Vagina (tissue), 2 donors: ENCODE results near the gene KCNH1. TPM values are rescaled to one million over a fixed set of nuclear protein-coding genes. Genes with fewer than 3 reads are reported as not detected.

ENCODE experiments used
- DNase-seq, 2 donors: peaks; one replicate each; pipeline ENCODE4 v3.0.0-alpha.2; 2017; ENCODE audit errors: extremely low spot score in 2 of 2
- H3K27ac ChIP-seq: fragments of 200-600 bp; sonication (generic); one replicate; pipeline ENCODE4 v1.5.1; 2019
- H3K27me3 ChIP-seq: fragments of 200-600 bp; sonication (generic); one replicate; pipeline ENCODE4 v1.5.1; 2019
- H3K36me3 ChIP-seq, 2 donors: fragments of 200-600 bp; sonication (generic); one replicate each; pipeline ENCODE4 v1.5.1; 2017 to 2019
- H3K4me1 ChIP-seq: fragments of 200-600 bp; sonication (generic); one replicate; pipeline ENCODE4 v1.5.1; 2019
- H3K4me3 ChIP-seq, 2 donors: fragments of 200-600 bp; sonication (generic); 1 replicate in 1 of 2; 2 replicates in 1 of 2; pipeline ENCODE4 v1.5.1; 2016 to 2019
- H3K9me3 ChIP-seq: fragments of 200-600 bp; sonication (generic); one replicate; pipeline ENCODE4 v1.5.1; 2019
- POLR2A ChIP-seq, 2 donors: fragments of 450-650 bp; IDR thresholded peaks; one replicate each; pipeline ENCODE4 v1.6.1; 2017; ENCODE audit warnings: antibody characterized with exemption in 2 of 2, mild to moderate bottlenecking in 2 of 2, moderate library complexity in 2 of 2
- POLR2AphosphoS5 ChIP-seq, 2 donors: sonication (generic); formaldehyde crosslinking; IDR thresholded peaks; one replicate each; pipeline ENCODE4 v1.9.0; 2017; ENCODE audit warnings: antibody characterized with exemption in 2 of 2, mild to moderate bottlenecking in 2 of 2, low read depth in 1 of 2; ENCODE audit not compliant: insufficient read depth in 1 of 2
- intact Hi-C: fragments of 100-400 bp; cut with DNase I; formaldehyde crosslinking; loops from one replicate; pipeline ENCODE4 v1.15.1; 2023
- total RNA-seq: library from RNA; depleted of rRNA; stranded (reverse); fragments of >200 nt; gene quantifications from one replicate; pipeline ENCODE4 v1.2.3, GENCODE V29; 2016
- TF ChIP-seq, protein P1 (sequence below), 3 experiments: fragments of 450-650 bp in 2 of 3; fragments of 200-600 bp in 1 of 3; sonication (generic) in 1 of 3; IDR thresholded peaks; one replicate each; pipeline ENCODE4 v1.5.1; 2017 to 2019; ENCODE audit warnings: antibody characterized with exemption in 3 of 3, mild to moderate bottlenecking in 2 of 3, moderate library complexity in 2 of 3

The KCNH1 gene
- total RNA-seq, 1 donor from 2014 or later: 3.9 TPM

DNA sequence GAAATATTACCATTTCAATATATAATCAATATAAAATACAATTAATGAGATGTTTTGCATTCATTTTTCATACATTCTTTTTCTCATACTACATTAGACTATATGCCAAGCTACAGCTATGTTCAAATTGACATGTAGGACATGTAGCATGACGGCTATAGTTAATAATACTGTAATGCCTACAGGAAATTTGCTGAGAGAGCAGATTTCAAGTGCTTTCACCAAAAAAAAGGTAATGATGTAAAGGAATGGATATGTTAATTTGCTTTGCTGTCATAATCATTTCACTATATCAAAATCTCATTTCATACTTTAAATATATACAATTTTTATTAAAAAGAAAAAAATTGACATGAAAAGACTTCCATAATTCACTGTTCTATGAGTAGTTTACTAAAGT lies 215.1 kb downstream of the KCNH1 start:
- intact Hi-C loops: no loop called here
- H3K4me3 ChIP-seq: no peak overlapping the region
- no peak overlapping the region for H3K27ac ChIP-seq
- no peaks in the 10 kb centered on the region for H3K36me3 ChIP-seq
- no peak for DNase-seq
- H3K9me3 ChIP-seq: no peaks in the 10 kb centered on the region
- no peak for TF ChIP-seq POLR2A (IDR thresholded peaks at IDR 0.05)
- no peak for TF ChIP-seq POLR2AphosphoS5 (IDR thresholded peaks at IDR 0.05; ENCODE audit: insufficient read depth in 1 of 2, low read depth in 1 of 2)
- TF ChIP-seq, protein P1, sequence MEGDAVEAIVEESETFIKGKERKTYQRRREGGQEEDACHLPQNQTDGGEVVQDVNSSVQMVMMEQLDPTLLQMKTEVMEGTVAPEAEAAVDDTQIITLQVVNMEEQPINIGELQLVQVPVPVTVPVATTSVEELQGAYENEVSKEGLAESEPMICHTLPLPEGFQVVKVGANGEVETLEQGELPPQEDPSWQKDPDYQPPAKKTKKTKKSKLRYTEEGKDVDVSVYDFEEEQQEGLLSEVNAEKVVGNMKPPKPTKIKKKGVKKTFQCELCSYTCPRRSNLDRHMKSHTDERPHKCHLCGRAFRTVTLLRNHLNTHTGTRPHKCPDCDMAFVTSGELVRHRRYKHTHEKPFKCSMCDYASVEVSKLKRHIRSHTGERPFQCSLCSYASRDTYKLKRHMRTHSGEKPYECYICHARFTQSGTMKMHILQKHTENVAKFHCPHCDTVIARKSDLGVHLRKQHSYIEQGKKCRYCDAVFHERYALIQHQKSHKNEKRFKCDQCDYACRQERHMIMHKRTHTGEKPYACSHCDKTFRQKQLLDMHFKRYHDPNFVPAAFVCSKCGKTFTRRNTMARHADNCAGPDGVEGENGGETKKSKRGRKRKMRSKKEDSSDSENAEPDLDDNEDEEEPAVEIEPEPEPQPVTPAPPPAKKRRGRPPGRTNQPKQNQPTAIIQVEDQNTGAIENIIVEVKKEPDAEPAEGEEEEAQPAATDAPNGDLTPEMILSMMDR (IDR thresholded peaks at IDR 0.05): no peak
- no peaks in the 10 kb centered on the region for H3K27me3 ChIP-seq
- no peaks in the 10 kb centered on the region for H3K4me1 ChIP-seq

DNA sequence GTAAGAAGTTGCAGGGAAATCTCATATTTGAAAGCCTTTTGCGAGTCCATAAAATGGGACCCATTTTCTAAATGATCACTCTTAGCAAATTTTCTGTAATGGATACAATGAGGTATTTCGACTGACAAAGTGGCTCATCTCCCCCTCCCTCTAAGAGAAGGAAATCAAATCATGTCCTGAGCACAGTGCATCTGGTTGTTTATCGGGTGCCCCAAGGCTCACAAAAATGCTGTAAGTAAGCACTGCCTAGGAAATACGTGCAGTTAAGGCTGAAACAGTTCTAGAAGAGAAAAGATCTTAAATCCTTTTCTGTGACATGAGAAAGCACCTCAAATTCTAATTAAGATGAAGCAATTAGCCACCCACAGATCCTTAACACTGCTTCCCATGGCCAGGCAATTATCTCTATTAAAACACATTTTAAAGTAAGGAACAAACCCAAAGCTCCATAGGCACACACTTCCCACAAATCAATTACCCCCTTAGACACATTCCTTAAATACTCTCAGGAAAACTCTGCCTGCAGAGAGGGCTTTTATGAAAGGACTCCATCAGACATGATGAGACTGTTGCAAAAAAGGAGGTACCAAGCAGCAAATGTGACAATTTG lies 216.3 kb downstream of the KCNH1 start:
- Histone ChIP-seq H3K9me3 (no peaks in the 10 kb centered on the region), H3K27me3 (no peaks in the 10 kb centered on the region), H3K4me3 (no peak overlapping the region), H3K36me3 (no peaks in the 10 kb centered on the region), H3K27ac (no peak overlapping the region), H3K4me1 (no peaks in the 10 kb centered on the region)
- TF ChIP-seq, protein P1 (IDR thresholded peaks at IDR 0.05): no peak
- TF ChIP-seq POLR2A (IDR thresholded peaks at IDR 0.05) (no peak), POLR2AphosphoS5 (IDR thresholded peaks at IDR 0.05; ENCODE audit: insufficient read depth in 1 of 2, low read depth in 1 of 2) (no peak)
- intact Hi-C loops: no loop called here
- no peak for DNase-seq

DNA sequence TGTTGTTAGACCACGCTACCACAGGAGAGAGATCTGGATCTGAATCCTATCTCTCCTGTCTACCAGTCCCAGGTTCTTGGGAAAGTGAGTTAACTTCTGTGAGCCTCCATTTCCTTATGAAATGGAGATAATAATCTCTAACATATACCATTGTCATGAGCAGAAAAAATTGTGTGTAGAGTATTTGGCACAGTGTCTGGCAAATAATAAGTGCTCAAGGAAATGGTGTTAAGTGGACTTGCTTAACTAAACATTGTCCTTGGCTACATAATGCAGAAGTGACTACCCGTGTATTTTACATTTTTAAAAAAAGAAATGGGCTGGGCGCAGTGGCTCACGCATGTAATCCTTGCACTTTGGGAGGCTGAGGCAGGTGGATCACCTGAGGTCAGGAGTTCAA lies 217.4 kb downstream of the KCNH1 start:
- TF ChIP-seq, protein P1 (IDR thresholded peaks at IDR 0.05): no peak
- no peak for TF ChIP-seq POLR2A (IDR thresholded peaks at IDR 0.05)
- no peak overlapping the region for H3K4me3 ChIP-seq
- no peak for DNase-seq
- H3K36me3 ChIP-seq: no peaks in the 10 kb centered on the region
- H3K9me3 ChIP-seq: no peaks in the 10 kb centered on the region
- no peak overlapping the region for H3K27ac ChIP-seq
- intact Hi-C loops: no loop called here
- H3K4me1 ChIP-seq: no peaks in the 10 kb centered on the region
- no peaks in the 10 kb centered on the region for H3K27me3 ChIP-seq

DNA sequence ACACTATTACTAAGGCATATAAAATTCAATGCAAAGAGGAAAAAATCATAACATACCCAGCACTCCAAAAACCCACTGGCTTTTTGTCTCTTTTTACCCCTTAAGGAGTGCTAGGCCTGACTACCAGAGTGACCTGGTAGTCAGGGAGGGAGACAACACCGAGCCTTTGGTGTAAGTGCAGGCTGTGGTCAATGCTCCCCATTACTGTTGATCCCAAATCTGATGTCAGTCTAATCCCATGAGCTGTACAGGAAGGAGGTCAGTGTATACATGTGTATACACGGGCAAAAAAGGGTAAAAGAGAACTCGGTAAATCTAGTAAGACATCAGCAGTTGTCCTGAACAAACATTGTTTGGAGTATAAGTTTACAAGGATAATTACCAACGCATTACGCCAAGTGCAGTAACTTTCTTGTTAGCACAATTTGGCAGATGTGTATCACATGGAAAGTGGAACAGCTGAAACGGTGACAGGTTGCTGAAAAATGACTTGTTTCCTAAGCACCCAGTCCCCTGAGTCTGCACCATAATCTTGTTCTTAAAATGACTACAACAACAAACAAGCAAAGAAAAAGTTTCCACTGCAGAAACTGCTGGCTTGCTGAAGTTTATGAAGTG lies 217.9 kb downstream of the KCNH1 start:
- intact Hi-C loops: no loop called here
- no peak for TF ChIP-seq POLR2AphosphoS5 (IDR thresholded peaks at IDR 0.05; ENCODE audit: insufficient read depth in 1 of 2, low read depth in 1 of 2)
- no peak for TF ChIP-seq POLR2A (IDR thresholded peaks at IDR 0.05)
- TF ChIP-seq, protein P1 (IDR thresholded peaks at IDR 0.05): no peak
- no peak overlapping the region for H3K27ac ChIP-seq
- H3K4me1 ChIP-seq: no peaks in the 10 kb centered on the region
- no peaks in the 10 kb centered on the region for H3K9me3 ChIP-seq
- H3K4me3 ChIP-seq: no peak overlapping the region
- no peaks in the 10 kb centered on the region for H3K27me3 ChIP-seq
- H3K36me3 ChIP-seq: no peaks in the 10 kb centered on the region
- DNase-seq: no peak

DNA sequence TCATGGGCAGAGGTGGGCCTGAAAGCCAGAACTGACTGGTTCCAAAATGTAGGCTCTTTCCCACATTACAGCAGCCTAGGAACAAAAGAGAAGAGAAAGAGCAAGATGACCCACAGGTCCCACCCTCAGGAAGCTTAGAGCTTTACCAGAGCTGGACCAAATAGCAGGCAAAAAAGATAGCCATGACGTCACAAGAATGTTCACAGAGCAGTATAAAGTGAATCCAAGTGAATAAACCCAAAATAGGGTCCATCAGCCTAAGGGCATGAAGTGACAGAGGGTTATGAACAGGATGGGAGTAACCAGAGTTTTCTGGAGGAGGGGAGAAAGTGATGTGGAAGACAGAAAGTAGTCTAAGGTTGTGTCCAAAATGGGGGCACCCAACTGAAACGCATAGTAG lies 221.2 kb downstream of the KCNH1 start:
- no peak for TF ChIP-seq POLR2AphosphoS5 (IDR thresholded peaks at IDR 0.05; ENCODE audit: insufficient read depth in 1 of 2, low read depth in 1 of 2)
- TF ChIP-seq, protein P1 (IDR thresholded peaks at IDR 0.05): no peak
- TF ChIP-seq POLR2A (IDR thresholded peaks at IDR 0.05): no peak
- H3K27me3 ChIP-seq: no peaks in the 10 kb centered on the region
- no peaks in the 10 kb centered on the region for H3K9me3 ChIP-seq
- no peak for DNase-seq
- intact Hi-C loops: no loop called here
- no peaks in the 10 kb centered on the region for H3K36me3 ChIP-seq
- no peak overlapping the region for H3K4me3 ChIP-seq
- H3K27ac ChIP-seq: no peak overlapping the region
- H3K4me1 ChIP-seq: no peaks in the 10 kb centered on the region
